Measurements from ENCODE around the gene ECI1.
"Not testable (repeated sequence)": the region's sequence is repeated elsewhere in the genome, so short reads cannot be mapped to it uniquely, and the experiment has no call there.

Gene ECI1

DNA sequence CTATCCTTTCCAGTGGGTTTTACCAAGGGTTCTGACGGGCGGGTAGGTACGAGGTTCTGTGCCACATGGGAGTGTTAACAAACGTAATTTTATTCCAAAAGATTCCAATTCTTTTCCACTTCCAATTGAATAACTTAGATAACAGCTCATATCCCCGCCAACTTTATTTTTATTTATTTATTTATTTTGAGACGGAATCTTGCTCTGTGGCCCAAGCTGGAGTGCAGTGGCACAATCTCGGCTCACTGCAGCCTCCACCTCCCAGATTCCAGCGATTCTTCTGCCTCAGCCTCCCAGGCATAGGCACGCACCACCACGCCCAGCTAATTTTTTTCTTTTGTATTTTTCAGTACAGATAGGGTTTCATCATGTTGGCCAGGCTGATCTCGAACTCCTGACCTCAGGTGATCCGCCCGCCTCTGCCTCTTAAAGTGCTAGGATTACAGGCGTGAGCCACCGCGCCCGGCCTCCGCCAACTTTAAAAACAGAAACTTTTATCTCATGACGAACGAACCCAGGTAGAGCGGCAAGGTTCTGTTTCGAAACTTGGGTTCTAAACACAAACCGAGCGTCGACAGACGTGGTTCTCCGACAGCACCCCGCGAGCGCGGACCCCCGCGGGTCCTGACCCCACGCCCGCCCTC, 613 bp downstream of the ECI1 start:
- DNase-seq, result peak; percentile 59

DNA sequence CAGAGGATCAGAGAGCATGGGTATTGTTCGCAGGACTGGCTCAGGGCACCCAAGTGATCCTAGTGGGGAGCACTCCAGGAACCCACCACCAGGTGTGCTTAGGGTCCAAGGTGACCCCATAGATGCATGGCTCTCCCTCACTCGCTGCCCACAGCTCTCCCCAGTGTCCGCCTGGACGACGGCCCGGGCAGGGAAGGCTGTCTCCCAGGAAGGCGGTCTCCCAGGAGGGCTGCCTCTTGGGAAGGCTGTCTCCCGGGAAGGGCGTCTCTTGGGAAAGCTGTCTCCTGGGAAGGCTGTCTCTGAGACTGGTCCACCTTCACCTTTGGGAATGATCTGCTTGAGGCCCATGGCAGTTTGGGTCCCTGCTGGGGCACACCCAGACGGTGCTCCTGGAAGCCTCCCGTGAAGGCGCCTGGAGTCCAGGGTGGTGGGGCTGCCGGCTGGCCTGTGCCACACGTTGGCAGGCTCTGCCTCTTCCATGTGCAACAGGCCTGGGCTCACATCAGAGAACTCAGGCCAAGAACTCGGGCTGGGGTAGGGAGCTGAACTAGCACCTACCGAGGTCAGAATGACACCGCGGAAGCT, 5.0 kb downstream of the ECI1 start:
- DNase-seq, result no peak

DNA sequence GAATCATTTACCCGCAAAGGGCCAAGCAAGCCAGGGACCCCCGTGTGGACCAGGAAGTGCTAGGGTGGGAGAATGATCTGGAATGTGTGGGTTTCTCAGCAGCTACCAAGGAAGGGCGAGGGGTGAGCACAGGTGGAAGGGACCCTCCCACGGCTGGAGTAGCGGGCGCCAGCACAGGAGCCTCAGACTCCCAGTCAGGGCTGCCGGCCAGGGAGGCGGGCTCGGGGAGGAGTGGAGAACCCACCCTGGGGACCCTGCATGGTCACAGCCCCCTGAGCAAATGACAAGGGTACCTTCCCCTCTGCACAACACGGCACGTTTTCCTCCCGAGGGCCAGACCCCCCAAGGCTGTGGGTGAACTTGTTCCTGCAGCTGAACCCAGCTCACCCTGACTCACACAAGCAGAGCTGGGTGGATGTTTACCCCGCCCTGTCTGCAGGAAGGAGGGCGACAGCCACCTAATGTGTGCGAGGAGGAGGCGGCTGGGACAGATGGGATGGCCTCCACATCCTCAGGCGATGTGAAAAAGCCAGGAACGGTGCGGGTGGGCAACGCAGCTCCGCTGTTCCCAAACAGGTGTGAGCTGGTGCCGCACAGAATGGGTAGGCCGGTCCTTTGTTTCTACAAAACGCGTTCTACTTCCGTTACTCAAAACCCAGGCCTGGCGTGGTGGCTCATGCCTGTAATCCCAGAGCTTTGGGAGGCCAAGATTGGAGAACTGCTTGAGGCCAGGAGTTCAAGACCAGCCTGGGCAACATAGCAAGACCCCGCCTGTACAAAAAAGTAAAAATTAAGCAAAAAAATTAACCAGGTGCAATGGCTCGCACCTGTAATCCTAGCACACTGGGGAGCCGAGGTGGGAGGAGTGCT, 6.2 kb downstream of the ECI1 start:
- DNase-seq, result no peak

DNA sequence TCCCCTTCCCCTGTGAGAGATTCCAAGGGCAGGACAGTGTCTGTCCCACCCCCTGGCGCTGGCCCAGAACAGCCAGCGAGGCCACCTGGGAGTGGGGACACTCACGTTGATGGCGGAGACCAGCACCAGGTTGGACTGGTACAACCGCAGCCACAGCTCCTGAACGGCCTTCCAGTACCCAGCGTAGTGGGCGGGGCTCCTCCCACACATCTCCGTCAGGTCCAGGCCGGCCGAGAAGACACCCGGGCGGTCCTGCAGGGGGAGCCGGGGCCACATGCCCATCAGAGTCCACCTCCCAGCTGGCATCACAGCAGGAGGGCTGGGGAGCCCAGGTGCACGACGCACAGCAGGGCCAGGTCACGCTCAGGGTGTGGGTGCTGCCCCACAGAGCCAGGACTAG, 7.1 kb downstream of the ECI1 start:
- DNase-seq, result no peak

DNA sequence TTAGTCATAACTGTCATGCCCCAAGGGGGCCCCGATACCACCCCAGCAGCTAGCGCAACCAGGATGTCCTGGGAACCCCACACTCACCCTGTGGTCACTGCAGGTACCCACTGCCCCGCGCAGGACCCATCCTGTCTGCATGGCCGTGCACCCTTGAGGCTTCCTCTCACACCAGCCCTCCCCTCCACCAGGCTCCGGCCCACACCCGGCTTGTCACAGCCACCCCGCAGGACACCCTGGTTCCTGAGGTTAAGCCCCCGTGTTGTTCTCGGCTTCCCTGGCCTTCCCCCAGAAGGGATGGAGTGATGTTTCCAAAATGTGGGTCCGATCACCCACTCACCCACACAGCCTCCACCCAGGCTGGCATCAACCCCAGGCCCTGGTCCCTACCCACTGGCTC, 7.6 kb downstream of the ECI1 start:
- no peak for DNase-seq

DNA sequence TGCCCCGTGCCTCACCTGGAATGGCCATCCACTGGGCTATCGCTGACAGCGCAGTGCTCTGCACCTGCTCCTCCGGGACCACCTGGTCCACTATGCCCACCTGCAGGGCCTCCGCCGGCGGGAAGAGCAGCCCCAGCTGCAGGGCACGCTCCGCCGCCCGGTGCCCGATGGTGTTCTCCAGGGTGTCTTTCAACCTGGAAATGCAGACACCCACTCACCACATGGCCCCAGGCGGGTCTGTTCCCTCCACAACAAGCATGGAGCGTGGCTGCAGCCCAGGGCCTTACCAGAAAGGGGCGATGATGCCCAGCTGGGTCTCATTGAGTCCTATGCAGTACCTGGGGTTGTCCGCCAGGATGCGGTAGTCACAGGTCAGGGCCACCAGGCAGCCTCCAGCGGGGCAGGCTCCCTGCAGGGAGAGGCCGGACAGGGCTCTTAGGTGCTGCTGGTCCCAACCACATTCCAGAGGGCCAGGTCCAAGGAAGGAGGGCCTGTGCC, 8.3 kb downstream of the ECI1 start:
- no peak for DNase-seq

DNA sequence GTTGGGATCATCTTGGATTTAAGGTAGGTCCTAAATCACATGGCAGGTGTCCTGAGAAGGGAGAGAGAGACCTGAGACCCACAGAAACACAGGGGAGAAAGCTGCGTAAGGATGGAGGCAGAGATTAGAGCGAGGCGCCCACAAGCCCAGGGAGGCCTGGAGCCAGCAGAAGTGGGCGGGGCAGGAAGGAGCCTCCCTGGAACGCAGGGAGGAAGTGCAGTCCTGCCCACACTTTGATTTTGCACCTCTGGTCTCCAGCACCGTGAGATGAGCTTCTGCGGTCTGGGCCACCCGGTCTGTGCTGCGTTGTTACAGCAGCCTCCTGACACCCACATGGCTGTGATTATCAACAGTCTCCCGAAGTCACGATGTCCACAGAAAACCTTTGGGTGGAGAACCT, 8.8 kb downstream of the ECI1 start:
- no peak for DNase-seq

DNA sequence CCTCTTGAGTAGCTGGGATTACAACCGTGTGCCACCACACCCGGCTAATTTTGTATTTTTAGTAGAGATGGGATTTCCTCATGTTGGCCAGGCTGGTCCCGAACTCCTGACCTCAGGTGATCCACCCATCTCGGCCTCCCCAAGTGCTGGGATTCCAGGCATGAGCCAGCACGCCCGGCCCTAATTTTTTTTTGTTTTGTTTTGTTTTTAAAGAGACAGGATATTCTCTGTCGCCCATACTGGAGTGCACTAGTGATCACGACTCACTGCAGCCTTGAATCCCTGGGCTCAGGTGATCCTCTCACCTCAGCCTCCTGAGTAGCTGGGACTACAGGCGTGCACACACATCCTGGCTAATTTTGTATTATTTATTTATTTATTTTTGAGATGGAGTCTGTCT, 11.1 kb downstream of the ECI1 start:
- DNase-seq, result not testable (repeated sequence)

DNA sequence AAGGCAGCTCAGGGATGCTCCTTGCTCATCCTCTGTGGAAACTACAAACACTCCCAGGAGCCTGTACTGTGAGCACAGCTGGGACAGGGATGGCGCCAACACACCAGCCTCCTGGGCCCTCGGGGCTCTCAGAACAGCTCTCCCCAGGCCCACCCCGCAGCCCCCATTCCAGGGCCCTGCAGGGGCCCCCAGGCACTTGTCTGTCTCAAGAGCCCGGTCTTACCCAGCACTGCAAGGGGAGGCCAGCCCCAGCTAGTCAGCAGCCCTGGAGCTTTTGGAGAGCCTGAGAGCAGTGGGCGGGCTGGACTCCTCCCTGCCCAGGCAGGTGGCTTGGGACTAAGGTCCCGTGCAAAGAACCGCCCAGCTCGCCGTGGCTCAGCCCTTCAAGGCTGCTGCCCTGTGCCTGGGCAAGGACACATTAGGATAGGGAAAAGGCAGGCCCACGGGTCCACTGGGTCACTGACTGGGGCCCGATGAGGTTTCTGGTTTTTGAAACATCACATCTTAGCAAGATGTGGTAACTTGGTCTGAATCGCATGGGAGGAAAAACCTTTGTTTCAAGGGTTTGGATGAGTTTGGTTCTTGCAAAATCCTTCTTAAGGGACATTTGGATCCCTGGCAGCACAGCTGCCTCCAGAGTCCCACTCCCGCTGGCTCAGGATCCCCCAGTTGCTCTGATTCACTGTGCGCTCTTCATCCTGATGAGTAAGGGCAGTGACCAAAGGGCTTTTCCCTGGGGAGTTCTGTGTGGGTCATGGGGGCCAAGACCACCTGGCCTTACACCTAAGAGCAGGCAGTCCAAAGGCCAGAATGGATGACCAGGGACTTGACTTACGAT, 12.3 kb downstream of the ECI1 start:
- no peak for DNase-seq

DNA sequence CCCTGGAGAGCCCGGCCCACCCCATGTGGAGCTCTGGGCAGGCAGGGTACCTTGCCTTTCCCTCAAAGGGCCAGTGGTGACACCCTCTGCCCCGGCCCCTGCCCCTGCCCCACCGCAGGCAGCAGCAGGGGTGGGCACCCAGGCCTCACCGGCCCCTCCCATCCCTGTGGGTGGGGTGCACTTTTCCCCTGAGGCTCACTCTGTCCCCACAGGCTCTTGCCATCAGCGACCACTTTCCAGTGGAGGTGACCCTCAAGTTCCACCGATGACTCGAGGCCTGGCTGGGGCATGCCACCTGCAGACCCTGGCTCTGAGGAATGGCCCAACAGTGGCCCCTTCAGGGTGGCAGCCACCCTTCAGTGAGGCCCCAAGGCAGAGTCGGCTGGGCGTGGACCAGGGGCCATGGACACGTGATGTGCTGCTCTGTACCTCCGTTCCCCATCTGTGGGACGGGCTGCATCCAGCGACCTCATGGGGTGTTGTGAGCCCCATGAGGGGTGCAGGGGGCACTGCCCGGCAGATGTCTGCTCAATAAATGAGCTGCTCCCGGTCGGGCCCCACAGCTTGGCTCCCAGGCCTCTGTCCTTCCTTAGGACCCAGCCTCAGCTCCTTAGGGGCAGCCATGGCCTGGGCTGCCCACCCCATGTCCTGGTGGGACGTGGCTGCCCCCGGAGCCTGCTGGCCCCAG, 13.1 kb downstream of the ECI1 start:
- no peak for DNase-seq

DNA sequence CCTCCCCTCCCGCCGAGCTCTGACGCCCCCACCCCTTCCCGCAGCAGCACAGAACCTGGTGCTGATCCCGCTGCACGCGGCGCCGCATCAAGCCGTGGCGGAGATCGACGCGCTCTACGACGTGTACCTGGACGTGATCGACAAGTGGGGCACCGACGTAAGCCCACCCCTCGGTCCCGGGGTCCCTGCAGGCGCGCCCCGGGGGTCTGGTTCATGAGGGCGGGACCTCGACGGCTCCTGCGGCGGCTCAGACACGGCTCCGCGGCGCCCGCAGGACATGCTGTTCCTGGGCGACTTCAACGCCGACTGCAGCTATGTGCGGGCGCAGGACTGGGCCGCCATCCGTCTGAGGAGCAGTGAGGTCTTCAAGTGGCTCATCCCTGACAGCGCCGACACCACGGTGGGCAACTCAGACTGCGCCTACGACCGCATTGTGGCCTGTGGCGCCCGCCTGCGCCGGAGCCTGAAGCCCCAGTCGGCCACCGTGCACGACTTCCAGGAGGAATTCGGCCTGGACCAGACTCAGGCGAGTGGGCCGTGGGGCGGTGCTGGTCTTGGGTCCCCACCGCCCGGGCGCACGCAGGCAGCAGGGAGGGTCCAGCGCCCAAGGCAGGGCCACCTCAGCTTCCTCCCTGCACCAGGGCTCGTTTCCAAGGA, 13.8 kb downstream of the ECI1 start:
- no peak for DNase-seq

DNA sequence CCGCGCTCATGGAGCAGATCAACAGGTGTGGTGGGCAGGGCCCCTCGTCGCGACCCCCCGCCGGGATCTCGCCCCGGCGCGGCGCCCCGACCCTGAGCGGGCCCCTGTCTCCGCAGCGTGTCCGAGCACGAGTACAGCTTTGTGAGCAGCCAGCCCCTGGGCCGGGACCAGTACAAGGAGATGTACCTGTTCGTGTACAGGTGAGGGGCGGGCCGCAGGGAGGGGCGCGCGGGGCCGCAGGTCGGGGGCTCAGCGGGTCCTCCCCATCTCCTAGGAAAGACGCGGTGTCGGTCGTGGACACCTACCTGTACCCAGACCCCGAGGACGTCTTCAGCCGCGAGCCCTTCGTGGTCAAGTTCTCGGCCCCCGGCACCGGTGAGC, 14.3 kb downstream of the ECI1 start:
- DNase-seq, result no peak

DNA sequence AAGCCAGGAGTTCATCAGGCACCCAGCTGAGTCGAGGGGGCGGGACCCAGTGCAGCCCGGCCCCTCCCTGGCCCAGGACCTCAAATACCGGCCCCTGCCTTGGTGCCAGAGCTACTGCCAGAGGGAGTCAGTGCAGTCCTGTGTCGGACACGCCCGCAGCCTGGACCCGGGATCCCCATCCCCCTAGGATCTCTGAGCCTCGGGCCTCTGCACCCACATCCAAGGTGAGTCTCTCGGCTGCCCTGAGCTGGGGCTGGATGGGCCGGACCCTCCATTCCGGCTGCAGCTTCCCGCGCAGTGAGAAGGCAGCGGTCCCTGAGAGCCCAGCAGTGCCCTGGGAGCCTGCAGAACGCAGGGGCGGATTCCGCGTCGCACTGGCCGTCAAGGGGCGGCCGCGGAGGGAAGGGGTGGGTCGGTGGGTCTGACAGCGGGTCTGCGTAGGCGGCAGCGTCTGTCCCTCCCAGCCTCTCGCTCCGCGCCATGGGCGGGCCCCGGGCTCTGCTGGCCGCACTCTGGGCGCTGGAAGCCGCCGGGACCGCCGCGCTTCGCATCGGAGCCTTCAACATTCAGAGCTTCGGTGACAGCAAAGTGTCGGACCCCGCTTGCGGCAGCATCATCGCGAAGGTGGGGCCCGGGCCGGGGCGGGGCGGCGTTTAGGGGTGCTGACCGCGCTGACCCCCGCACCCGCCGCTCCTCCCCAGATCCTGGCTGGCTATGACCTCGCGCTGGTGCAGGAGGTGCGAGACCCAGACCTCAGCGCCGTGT, 14.9 kb downstream of the ECI1 start, which contains the start of gene DNASE1L2:
DNASE1L2 (plus strand) TSS at position 108 of the 765 bp plus-strand sequence; CDS start at position 481, 373 bp downstream.
- no peak for DNase-seq

DNA sequence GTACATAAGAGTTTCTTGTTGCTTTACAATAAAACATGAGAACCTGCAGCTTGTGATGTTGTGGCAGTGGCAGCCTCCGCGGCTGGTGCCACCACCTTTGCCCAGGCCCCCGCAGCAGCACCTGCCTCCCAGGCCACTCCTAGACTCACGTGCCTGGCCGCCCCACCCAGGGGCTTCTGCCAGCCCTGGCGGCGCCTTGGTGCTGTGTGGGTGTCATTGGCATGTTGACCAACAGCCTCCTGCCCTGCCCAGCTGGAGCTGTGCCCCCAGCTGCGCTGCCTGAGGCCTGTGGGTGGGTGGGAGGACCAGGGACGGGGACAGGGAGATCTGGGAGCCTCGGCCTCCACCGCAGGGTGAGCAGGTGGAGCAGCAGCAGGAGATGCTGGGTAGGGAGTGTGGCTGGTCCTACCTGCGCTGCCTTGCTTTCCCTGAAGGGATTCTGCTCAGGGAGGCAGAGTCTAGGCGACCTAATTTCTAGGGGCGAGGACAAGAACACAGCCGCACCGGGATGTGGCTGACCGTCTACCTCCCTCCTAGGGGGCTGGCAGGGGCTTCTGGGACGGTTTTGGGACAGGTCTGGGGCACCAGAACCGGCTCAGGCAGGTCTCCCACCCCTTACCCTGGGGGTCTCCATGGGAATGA, 15.6 kb downstream of the ECI1 start:
- no peak for DNase-seq

DNA sequence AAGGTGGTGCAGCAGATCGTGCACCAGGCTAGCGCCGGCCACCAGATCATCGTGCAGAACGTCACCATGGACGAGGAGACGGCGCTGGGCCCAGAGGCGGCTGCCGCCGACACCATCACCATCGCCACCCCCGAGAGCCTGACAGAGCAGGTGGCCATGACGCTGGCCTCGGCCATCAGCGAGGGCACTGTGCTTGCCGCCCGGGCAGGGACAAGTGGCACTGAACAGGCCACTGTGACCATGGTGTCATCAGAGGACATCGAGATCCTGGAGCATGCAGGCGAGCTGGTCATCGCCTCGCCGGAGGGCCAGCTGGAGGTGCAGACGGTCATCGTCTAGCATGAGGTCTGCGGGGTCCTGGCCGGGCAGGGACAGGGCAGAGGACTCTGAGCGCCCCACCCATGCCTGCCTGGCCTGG, 16.1 kb downstream of the ECI1 start:
- no peak for DNase-seq

DNA sequence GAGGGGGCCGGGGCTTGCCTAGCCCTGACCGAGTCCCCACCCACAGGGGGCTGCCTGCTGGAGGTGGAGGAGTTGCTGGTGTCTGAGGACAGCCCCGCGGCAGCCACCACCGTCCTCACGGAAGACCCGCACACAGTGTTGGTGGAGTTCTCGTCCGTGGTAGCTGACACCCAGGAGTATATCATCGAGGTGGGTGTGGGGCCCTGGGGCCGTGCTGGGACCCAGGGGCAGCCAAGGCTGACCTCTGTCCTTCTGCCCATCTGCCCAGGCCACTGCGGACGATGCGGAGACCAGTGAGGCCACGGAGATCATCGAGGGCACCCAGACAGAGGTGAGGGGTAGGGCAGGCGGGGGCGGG, 16.6 kb downstream of the ECI1 start:
- no peak for DNase-seq

DNA sequence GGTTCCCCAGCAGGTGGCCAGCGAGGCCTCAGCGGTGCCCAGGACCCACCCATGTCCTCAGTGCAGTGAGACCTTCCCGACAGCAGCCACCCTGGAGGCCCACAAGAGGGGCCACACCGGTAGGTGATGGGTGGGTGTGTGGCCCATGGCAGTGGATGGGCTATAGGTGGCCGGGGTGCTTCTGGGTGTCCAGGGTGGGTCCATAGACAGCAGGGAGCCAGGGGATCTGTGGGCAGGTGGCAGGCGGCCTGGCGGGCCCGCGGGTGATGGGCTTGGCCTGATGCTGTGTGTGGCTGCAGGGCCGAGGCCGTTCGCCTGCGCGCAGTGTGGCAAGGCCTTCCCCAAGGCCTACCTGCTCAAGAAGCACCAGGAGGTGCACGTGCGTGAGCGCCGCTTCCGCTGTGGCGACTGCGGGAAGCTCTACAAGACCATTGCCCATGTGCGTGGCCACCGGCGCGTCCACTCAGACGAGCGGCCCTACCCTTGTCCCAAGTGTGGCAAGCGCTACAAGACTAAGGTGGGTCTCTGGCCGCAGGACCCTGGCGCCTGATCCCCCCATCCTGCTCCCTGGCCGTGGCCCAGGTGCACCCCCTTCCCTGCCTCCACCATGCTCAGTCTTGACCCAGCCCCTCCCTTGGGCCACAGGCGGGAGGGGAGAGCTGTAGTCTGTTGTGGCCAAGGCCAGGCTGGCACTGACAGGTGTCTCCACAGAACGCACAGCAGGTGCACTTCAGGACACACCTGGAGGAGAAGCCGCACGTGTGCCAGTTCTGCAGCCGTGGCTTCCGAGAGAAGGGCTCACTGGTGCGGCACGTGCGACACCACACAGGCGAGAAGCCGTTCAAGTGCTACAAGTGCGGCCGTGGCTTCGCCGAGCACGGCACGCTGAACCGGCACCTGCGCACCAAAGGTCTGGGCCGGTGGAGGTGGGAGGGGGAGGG, 17.2 kb downstream of the ECI1 start:
- DNase-seq, result no peak

DNA sequence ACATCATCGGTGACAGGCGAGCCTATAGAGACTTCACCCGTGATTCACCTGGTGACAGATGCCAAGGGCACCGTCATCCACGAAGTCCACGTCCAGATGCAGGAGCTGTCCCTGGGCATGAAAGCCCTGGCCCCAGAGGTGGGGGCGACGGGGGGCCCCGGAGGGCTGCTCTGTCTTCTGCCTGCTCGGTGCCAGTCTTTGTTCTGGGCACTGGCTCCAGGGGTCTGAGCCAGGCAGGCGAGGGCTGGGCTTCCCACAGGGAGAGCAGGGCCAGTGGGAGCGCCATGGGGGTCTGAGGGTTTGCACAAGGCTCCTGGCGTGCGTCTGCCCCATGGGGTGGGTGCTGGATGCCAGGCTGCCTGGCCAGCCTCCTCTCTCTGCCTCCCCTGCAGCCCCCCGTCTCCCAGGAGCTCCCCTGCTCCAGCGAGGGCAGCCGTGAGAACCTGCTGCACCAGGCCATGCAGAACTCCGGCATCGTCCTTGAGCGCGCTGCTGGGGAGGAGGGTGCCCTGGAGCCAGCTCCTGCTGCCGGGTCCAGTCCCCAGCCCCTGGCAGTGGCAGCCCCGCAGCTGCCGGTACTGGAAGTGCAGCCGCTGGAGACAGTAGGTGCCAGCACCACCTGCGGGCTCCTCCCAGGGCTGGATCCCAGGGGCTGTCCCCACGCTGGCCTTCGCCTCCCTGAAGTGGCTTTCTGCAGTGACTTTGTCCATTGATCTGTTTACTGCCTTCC, 18.2 kb downstream of the ECI1 start:
- DNase-seq, result no peak

All from activated naive CD4-positive, alpha-beta T cell treated with anti-CD3 and anti-CD28 coated beads, Interleukin-2, amount 50 U/mL, for 16 hours (primary cell).